IMR-90 (cell line): ENCODE results near the gene STK17A. TPM values are rescaled to one million over a fixed set of nuclear protein-coding genes. Genes with fewer than 3 reads are reported as not detected.

Source experiments
- ATAC-seq: fragments of 200-7000 bp; cut with Tn5 transposase; 2 replicates; pipeline ENCODE4 v1.9.1; 2020; ENCODE audit warnings: low read depth, mild to moderate bottlenecking, moderate library complexity
- BruUV-seq: library from RNA; stranded (reverse); fragments of 400-500 nt; replicated peaks from 2 replicates; lab custom pipeline; 2021; lab: Mats Ljungman, UMichigan
- CTCF ChIA-PET: fragments of 300-600 bp; formaldehyde crosslinking; extraction: SDS; loops from one replicate; lab custom pipeline; 2021; ENCODE audit warnings: antibody characterized with exemption; lab: Yijun Ruan, JAX
- POLR2A ChIA-PET: fragments of 300-600 bp; sonication (Branson Sonifier 250); formaldehyde crosslinking; loops from one replicate; lab custom pipeline; 2022; ENCODE audit warnings: antibody characterized with exemption; ENCODE audit not compliant: unreplicated experiment; lab: Charles Lee
- DNase-seq: peaks from one replicate; pipeline ENCODE4 v3.0.0; 2013
- H2AFZ ChIP-seq: replicated peaks from 2 replicates; pipeline ENCODE3; 2013; ENCODE audit warnings: low read length, mild to moderate bottlenecking; ENCODE audit not compliant: poor library complexity
- H2AK5ac ChIP-seq: 2 replicates; pipeline ENCODE4 v1.6.1; 2013; ENCODE audit warnings: low read depth, low read length, inconsistent platforms
- H2AK9ac ChIP-seq: replicated peaks from 2 replicates; pipeline ENCODE3; 2013; ENCODE audit warnings: mild to moderate bottlenecking, low read depth, low read length, moderate library complexity; ENCODE audit not compliant: poor library complexity
- H2BK120ac ChIP-seq: 2 replicates; pipeline ENCODE4 v1.6.1; 2013; ENCODE audit warnings: low read depth, low read length, inconsistent platforms
- H2BK15ac ChIP-seq: 3 replicates; pipeline ENCODE4 v1.6.1; 2013; ENCODE audit warnings: low read depth, low read length, inconsistent platforms
- H2BK20ac ChIP-seq: 2 replicates; pipeline ENCODE4 v1.6.1; 2013; ENCODE audit warnings: low read depth, mild to moderate bottlenecking, inconsistent platforms, low read length, moderate library complexity
- H2BK5ac ChIP-seq: 2 replicates; pipeline ENCODE4 v1.6.1; 2013; ENCODE audit warnings: mild to moderate bottlenecking, low read depth, low read length, inconsistent platforms; ENCODE audit not compliant: poor library complexity, severe bottlenecking
- H3K14ac ChIP-seq: replicated peaks from 2 replicates; pipeline ENCODE4 v1.6.1; 2013; ENCODE audit warnings: low read depth, low read length, inconsistent platforms
- H3K18ac ChIP-seq: 2 replicates; pipeline ENCODE4 v1.6.1; 2013; ENCODE audit warnings: low read depth, low read length, control low read depth
- H3K23ac ChIP-seq: 2 replicates; pipeline ENCODE4 v1.6.1; 2013; ENCODE audit warnings: low read depth, low read length, inconsistent platforms
- H3K27ac ChIP-seq: 2 replicates; pipeline ENCODE4 v1.5.1; 2013; ENCODE audit warnings: mild to moderate bottlenecking, control low read depth, low read length; ENCODE audit not compliant: insufficient read depth
- H3K27me3 ChIP-seq: 2 replicates; pipeline ENCODE4 v1.6.1; 2013; ENCODE audit warnings: low read length; ENCODE audit not compliant: control insufficient read depth, insufficient read depth
- H3K36me3 ChIP-seq: 2 replicates; pipeline ENCODE4 v1.6.1; 2013; ENCODE audit warnings: low read length, mixed read lengths; ENCODE audit not compliant: control insufficient read depth, insufficient read depth
- H3K4ac ChIP-seq: 2 replicates; pipeline ENCODE4 v1.6.1; 2013; ENCODE audit warnings: low read depth, low read length, inconsistent platforms
- H3K4me1 ChIP-seq: 2 replicates; pipeline ENCODE4 v1.6.1; 2013; ENCODE audit warnings: low read length, mixed read lengths; ENCODE audit not compliant: control insufficient read depth, insufficient read depth
- H3K4me2 ChIP-seq: 2 replicates; pipeline ENCODE4 v1.6.1; 2013; ENCODE audit warnings: low read depth, mild to moderate bottlenecking, control low read depth, low read length, moderate library complexity
- H3K4me3 ChIP-seq: 2 replicates; pipeline ENCODE4 v1.5.1; 2013; ENCODE audit warnings: low read depth, mild to moderate bottlenecking, control low read depth, low read length, moderate library complexity; ENCODE audit not compliant: insufficient read depth
- H3K56ac ChIP-seq: 2 replicates; pipeline ENCODE4 v1.6.1; 2013; ENCODE audit warnings: low read length, inconsistent platforms; ENCODE audit not compliant: insufficient read depth; ENCODE audit errors: extremely low read depth
- H3K79me1 ChIP-seq, 2 experiments: 2 replicates each; pipeline ENCODE4 v1.6.1; 2013; ENCODE audit warnings: low read length in 2 of 2, inconsistent platforms in 1 of 2, low read depth in 1 of 2
- H3K9ac ChIP-seq: 2 replicates; pipeline ENCODE4 v1.6.1; 2013; ENCODE audit warnings: low read depth, low read length, control low read depth
- H3K9me1 ChIP-seq: 2 replicates; pipeline ENCODE4 v1.6.1; 2013; ENCODE audit warnings: low read length, inconsistent platforms; ENCODE audit not compliant: insufficient read depth
- H3K9me3 ChIP-seq: 2 replicates; pipeline ENCODE4 v1.6.1; 2013; ENCODE audit warnings: low read length; ENCODE audit not compliant: control insufficient read depth, insufficient read depth
- H4K20me1 ChIP-seq: 2 replicates; pipeline ENCODE4 v1.6.1; 2013; ENCODE audit warnings: low read length, inconsistent platforms; ENCODE audit not compliant: insufficient read depth
- H4K5ac ChIP-seq: 2 replicates; pipeline ENCODE4 v1.6.1; 2013; ENCODE audit warnings: mild to moderate bottlenecking, low read depth, low read length, control low read depth
- H4K8ac ChIP-seq, 2 experiments: 2 replicates each; pipeline ENCODE4 v1.6.1; 2013; ENCODE audit warnings: low read depth in 2 of 2, low read length in 2 of 2, control low read depth in 1 of 2, inconsistent platforms in 1 of 2
- H4K91ac ChIP-seq: 2 replicates; pipeline ENCODE4 v1.6.1; 2013; ENCODE audit warnings: low read depth, low read length, inconsistent platforms; ENCODE audit not compliant: insufficient read depth
- BHLHE40 ChIP-seq: fragments of 150-350 bp; IDR thresholded peaks from 2 replicates; pipeline ENCODE4 v1.6.1; 2016; ENCODE audit warnings: mild to moderate bottlenecking, low read depth, low read length
- CEBPB ChIP-seq: IDR thresholded peaks from 2 replicates; pipeline ENCODE4 v1.6.1; 2012; ENCODE audit warnings: low read depth, low read length, improper control_type of control experiment
- CTCF ChIP-seq: conservative IDR thresholded peaks from 2 replicates; pipeline ENCODE4 v1.5.1; 2012; ENCODE audit warnings: mild to moderate bottlenecking, low read depth, low read length, improper control_type of control experiment
- FOS ChIP-seq: fragments of 150-350 bp; IDR thresholded peaks from 2 replicates; pipeline ENCODE4 v1.6.1; 2016; ENCODE audit warnings: low read depth, low read length
- MAFK ChIP-seq: IDR thresholded peaks from 2 replicates; pipeline ENCODE4 v1.6.1; 2012; ENCODE audit warnings: low read depth, low read length, improper control_type of control experiment
- MAZ ChIP-seq: IDR thresholded peaks from 2 replicates; pipeline ENCODE4 v1.6.1; 2012; ENCODE audit warnings: low read depth, mild to moderate bottlenecking, low read length, improper control_type of control experiment, moderate library complexity, borderline replicate concordance
- MXI1 ChIP-seq: IDR thresholded peaks from 2 replicates; pipeline ENCODE4 v1.6.1; 2012; ENCODE audit warnings: low read depth, mild to moderate bottlenecking, low read length, moderate library complexity, borderline replicate concordance
- NFE2L2 ChIP-seq: fragments of 150-350 bp; IDR thresholded peaks from 2 replicates; pipeline ENCODE4 v1.6.1; 2016; ENCODE audit warnings: low read depth, mild to moderate bottlenecking, low read length
- POLR2A ChIP-seq: IDR thresholded peaks from 2 replicates; pipeline ENCODE4 v1.6.1; 2012; ENCODE audit warnings: mild to moderate bottlenecking, low read depth, low read length
- RAD21 ChIP-seq: IDR thresholded peaks from 2 replicates; pipeline ENCODE4 v1.6.1; 2012; ENCODE audit warnings: low read length, improper control_type of control experiment
- RCOR1 ChIP-seq: IDR thresholded peaks from 2 replicates; pipeline ENCODE4 v1.6.1; 2012; ENCODE audit warnings: mild to moderate bottlenecking, low read length, improper control_type of control experiment; ENCODE audit not compliant: insufficient replicate concordance
- RFX5 ChIP-seq: IDR thresholded peaks from 2 replicates; pipeline ENCODE4 v1.8.0; 2012; ENCODE audit warnings: low read depth, mild to moderate bottlenecking, low read length, moderate library complexity
- SMC3 ChIP-seq: fragments of 150-350 bp; IDR thresholded peaks from 2 replicates; pipeline ENCODE4 v1.6.1; 2016; ENCODE audit warnings: low read depth, mild to moderate bottlenecking, antibody characterized with exemption, low read length, moderate library complexity
- USF2 ChIP-seq: fragments of 150-350 bp; IDR thresholded peaks from 2 replicates; pipeline ENCODE4 v1.6.1; 2017; ENCODE audit warnings: mild to moderate bottlenecking, antibody characterized with exemption, low read length, low read depth
- WGBS, 2 experiments: methylation state at CpG; one replicate each; pipeline versions ENCODE4 v1.1.5 to v1.1.7; 2013; ENCODE audit warnings: missing lambda C conversion rate in 2 of 2; ENCODE audit not compliant: insufficient read length in 1 of 2; ENCODE audit errors: extremely low coverage in 2 of 2; 5-methylcytosine and 5-hydroxymethylcytosine counted together
- dilution Hi-C: fragments of 300-500 bp; cut with HindIII; formaldehyde crosslinking; loops from one replicate; pipeline ENCODE4 v1.14.3; 2018; ENCODE audit warnings: low sequenced_read_pairs; ENCODE audit not compliant: unreplicated experiment
- in situ Hi-C: fragments of 300-500 bp; cut with MboI; formaldehyde crosslinking; loops from 3 replicates; pipeline ENCODE4 v1.14.3; 2019; ENCODE audit warnings: low sequenced_read_pairs, inconsistent platforms, mixed read lengths
- intact Hi-C: fragments of 100-400 bp; cut with micrococcal nuclease; formaldehyde crosslinking; loops from 2 replicates; pipeline ENCODE4 v1.10.0; 2022
- polyA plus RNA-seq, 3 experiments: library from polyadenylated mRNA; depleted of rRNA; stranded (reverse); fragments of >200 nt; gene quantifications; 2 replicates each; pipeline ENCODE4 v1.2.3, GENCODE V29; 2012; ENCODE audit warnings: low replicate concordance in 1 of 3
- total RNA-seq: library from RNA; depleted of rRNA; stranded (reverse); fragments of >200 nt; gene quantifications from 2 replicates; pipeline ENCODE4 v1.2.3, GENCODE V29; 2012

The STK17A gene
- total and polyA plus RNA-seq, 2 of the 4 experiments (the other 2 are of a cell fraction) = 40.5 to 50.5 TPM

DNA sequence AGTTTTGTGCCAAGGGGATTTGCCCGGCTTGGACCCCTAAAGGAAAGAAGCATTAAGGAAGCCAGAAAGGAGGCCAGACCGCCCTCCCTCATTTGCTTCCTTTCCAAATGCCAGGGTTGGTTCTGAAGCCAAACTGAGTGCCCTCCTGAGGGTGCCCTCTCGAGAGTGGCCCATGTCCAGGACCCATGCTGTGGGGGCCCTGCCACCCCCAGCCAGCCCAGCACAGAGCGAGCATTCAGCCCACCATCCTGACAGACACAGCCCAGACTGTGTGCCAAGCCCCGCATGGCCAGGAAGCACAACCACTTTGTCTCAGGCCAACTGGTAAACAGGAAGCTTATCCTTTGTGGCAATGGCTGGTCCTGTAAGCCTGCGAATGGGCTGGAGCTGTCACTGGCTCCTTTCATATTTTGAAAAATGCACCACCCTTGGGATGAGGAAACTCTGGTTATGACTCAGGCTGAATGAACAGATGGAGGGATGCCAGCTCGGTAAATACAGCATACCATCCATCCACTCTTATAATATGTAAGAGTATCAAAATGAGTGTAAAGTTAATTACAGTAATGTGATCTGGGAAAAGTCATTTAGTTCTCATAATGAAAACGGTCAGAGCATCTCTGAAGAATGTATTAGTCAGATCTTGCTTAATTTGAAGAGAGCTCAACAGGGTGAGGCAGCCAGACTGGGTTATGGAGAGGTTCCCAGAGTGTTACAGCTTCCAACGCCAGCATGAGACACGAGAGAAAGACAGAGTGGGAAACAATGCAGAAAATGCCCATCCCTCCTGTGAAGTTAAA, 65.0 kb downstream of the STK17A start:
- H4K5ac ChIP-seq = peak overlapping the region; percentile 77
- no peaks in the 10 kb centered on the region for H4K20me1 ChIP-seq
- H4K91ac ChIP-seq = peak overlapping the region; percentile 96
- in situ Hi-C loops = loop anchor here (5.0 kb wide), 1 partner anchor 44 kb away; no protein-coding TSS in a partner anchor
- peak overlapping the region; percentile 83 for H2BK15ac ChIP-seq
- H3K79me1 ChIP-seq = peaks cover 28 to 69% of the 10 kb centered on the region in 2 experiments
- H3K56ac ChIP-seq = peak overlapping the region; percentile 98
- H3K36me3 ChIP-seq = peaks cover 10% of the 10 kb centered on the region
- H3K9me1 ChIP-seq = peaks cover 38% of the 10 kb centered on the region
- 0% methylated on average over 1 of the region's 10 CpGs; no CpG with 5 or more reads in 1 of the 2 experiments for WGBS, 2 experiments
- POLR2A ChIA-PET = interaction anchor here (0.5 to 1.0 kb wide), 6 partner anchors 9 to 1843 kb away, joined by 3 to 8 read pairs (median 4); partner anchors contain the start of gene STK17A
- H3K14ac ChIP-seq = peak overlapping the region; percentile 96
- peak overlapping the region; percentile 98 for H2BK120ac ChIP-seq
- H2BK20ac ChIP-seq = peak overlapping the region; percentile 98
- peaks cover 42% of the 10 kb centered on the region for H3K4me1 ChIP-seq
- TF ChIP-seq MAFK (peak; percentile 32; the same call in 1 of the 2 replicates), SMC3 (no peak), USF2 (no peak), POLR2A (peak; percentile 79), BHLHE40 (0 out of 2 replicates have a peak, but pooled peaks have one; percentile 67), NFE2L2 (peak; percentile 31; the same call in 1 of the 2 replicates), MXI1 (peak; percentile 23; the same call in 1 of the 2 replicates), RCOR1 (no peak), RAD21 (no peak), RFX5 (no peak; the same call in 1 of the 2 replicates), CTCF (no peak), CEBPB (peak; percentile 94), FOS (peak; percentile 90; the same call in 1 of the 2 replicates), MAZ (no peak)
- H3K9ac ChIP-seq = peak overlapping the region; percentile 78
- ATAC-seq = peak; percentile 68
- H3K4ac ChIP-seq = peak overlapping the region; percentile 94
- peak overlapping the region; percentile 97 for H3K23ac ChIP-seq
- peak overlapping the region; percentile 1; the same call in 1 of the 2 replicates for H3K4me3 ChIP-seq
- H3K4me2 ChIP-seq = peak overlapping the region; percentile 75
- BruUV-seq = TSS peak; percentile 35
- peak overlapping the region; percentile 99 for H2AK9ac ChIP-seq
- peak overlapping the region; percentile 96 for H4K8ac ChIP-seq
- intact Hi-C loops = loop anchor here (1.0 to 2.0 kb wide), 3 partner anchors 52 to 191 kb away; no protein-coding TSS in a partner anchor
- peak overlapping the region; percentile 72 for H2AFZ ChIP-seq
- DNase-seq = peak; percentile 100
- no peaks in the 10 kb centered on the region for H3K9me3 ChIP-seq
- dilution Hi-C loops = no loop called here
- peak overlapping the region; percentile 81 for H3K18ac ChIP-seq
- H2AK5ac ChIP-seq = peak overlapping the region; percentile 87
- H2BK5ac ChIP-seq = peak overlapping the region; percentile 100
- CTCF ChIA-PET = interaction anchor here (0.9 to 1.6 kb wide), 2 partner anchors 52 to 65 kb away, joined by 5 to 13 read pairs; partner anchors contain the start of gene STK17A
- no peaks in the 10 kb centered on the region for H3K27me3 ChIP-seq
- H3K27ac ChIP-seq = peak overlapping the region; percentile 95
